Stimulated activated CD4-positive, alpha-beta T cell treated with anti-CD3 and anti-CD28 coated beads, Interleukin-4, amount 100 ng/mL, for 24 hours (primary cell): ENCODE measurements around the gene TEX264.
A peak's percentile ranks its signal among the peaks of the same experiment; 100 is the strongest.

Experiments used
- DNase-seq: peaks from one replicate; pipeline ENCODE4 v3.0.0-alpha.2; 2020

TEX264 gene

DNA sequence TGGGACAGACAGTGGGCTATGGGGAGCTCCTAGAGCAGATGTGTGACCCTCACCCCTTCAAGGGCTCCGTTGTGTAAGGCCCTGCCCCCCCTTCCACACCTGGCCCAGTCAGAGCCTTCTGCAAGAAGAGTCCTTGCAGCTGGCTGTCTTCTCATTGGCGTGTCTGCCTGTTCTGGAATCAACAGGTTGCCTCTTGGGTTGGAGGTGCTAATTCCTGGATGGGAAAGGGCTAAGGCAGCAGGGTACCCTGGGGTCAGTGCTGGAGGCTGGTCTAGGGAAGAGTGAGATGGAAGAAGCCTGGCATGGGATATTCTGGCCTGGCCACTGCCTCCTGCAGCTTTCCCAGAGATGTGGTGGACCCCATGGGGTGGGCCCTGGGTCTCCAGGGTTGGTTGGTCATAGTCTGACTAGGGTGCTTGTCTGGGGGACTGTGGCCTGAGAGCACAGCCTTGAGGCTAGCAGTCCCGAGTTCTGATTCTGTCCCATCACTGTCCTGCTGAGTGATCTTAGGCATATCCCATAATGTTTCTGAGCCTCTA, 5.1 kb downstream of the TEX264 start:
- no peak for DNase-seq

- DNase-seq, result no peak
Observed at GRCh38 chr3:51677358-51677757, 6.3 kb downstream of the TEX264 start.

- DNase-seq, result no peak
Observed at GRCh38 chr3:51678186-51678585, 7.1 kb downstream of the TEX264 start.

DNA sequence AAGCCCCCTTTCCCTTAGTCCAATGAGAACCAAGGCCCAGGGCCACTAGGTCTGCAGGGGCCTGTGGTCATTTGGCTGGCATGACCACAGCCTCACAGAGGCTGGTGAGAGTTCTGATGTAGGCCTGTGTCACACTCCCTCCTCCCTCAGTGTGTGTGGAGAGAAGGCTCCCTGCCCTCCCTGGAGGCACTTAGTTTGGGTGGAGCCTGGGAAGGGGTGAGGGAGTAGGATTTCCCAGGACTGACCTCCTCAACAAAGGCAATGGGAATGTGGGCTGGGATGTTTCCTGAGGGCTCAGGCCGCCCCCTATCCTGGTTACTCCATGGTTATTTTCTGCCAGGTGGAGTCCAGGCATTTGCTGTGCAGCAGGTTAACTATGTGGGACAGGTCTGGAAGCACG, 7.6 kb downstream of the TEX264 start:
- DNase-seq, result no peak

GRCh38 chr3:51679318-51679717, 8.3 kb downstream of the TEX264 start:
- DNase-seq, result no peak

GRCh38 chr3:51679777-51680176, 8.7 kb downstream of the TEX264 start:
- DNase-seq, result no peak

GRCh38 chr3:51680196-51680595, 9.1 kb downstream of the TEX264 start:
- no peak for DNase-seq

DNA sequence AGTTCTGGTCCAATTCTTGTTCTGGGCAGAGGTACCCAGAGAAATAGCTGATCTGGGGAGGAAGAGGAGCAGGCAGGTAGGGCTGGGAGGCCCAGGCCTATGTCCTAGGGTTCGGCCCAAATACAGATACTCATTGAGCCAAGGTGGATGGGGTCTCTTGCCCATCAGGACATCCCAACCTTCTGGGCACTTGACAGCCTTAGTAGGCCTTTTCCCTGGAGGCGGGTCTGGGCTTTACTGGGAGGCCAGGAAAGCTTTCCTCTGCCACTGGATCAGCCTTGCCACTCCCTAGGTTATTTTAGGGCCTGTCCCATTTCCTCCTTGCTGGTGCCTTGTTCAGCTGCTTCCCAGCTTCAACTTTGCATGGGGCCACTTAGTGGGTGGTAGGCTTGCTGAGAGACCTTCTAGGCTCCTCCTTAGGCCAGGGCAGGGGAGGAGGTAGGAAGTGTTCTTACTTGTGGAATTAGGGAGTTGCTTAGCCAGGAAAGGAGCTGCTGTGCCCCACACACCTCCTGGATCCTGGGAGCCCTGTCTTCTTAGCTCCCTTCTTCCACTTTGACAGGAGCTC, 9.7 kb downstream of the TEX264 start:
- no peak for DNase-seq

GRCh38 chr3:51681453-51681852, 10.4 kb downstream of the TEX264 start:
- peak; percentile 32 for DNase-seq

DNA sequence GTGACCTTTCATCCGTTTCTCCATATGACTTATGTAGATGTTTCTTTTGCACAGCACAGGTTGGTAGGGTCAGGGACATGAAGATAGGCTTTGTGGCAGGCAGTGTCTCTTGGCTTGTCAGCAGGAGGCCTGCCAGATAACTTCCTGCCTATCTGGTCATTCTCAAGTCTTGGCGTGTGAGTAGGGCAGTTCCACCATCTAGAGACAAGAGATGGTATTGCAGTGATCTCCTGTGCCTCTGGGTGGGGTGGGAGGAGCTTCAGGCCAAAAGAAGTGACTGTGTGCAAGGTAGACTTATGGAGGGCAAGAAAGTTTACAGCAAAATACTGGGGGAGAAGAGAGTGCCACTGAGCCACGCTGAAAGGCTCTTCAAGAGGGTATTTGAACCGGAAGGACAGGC, 11.0 kb downstream of the TEX264 start:
- DNase-seq, result peak; percentile 79

DNA sequence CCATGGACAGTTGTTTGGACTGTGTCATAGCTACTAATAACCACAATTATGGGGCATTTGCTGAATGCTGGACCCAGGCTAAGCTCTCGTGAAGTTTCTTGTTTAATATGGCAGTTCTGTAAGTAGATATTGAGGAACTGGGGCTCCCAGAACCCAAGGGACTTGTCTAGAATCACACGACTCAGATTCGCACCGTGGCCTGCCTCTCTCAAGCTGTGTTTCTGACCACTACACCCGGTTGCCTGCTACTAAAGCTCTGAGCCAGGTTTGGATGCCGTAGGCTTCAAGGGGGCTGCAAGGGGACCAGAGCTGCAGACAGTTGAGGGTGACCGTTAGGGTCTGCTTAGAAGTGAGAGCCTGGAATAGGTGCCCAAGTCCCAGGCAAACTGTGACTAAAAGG, 11.5 kb downstream of the TEX264 start:
- no peak for DNase-seq

DNA sequence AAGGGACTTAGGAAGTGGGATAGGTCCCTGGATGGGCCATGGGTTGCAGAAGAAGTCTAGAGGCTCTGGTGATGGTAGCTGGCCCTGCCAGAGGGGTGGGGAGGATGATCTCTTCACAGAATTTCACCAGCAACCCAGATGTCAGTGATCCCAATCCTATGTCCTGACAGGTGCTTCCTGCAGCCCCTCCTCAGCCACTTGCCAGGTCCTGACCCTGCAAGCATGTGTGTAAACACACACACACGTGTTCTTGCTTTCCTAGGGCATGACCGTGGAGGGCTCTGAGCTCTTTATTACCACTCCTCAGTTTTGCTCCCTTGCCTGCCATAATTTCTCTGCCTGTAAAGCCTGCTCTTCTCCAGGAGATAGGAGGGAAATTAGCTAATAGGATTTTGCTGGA, 12.5 kb downstream of the TEX264 start:
- no peak for DNase-seq

DNA sequence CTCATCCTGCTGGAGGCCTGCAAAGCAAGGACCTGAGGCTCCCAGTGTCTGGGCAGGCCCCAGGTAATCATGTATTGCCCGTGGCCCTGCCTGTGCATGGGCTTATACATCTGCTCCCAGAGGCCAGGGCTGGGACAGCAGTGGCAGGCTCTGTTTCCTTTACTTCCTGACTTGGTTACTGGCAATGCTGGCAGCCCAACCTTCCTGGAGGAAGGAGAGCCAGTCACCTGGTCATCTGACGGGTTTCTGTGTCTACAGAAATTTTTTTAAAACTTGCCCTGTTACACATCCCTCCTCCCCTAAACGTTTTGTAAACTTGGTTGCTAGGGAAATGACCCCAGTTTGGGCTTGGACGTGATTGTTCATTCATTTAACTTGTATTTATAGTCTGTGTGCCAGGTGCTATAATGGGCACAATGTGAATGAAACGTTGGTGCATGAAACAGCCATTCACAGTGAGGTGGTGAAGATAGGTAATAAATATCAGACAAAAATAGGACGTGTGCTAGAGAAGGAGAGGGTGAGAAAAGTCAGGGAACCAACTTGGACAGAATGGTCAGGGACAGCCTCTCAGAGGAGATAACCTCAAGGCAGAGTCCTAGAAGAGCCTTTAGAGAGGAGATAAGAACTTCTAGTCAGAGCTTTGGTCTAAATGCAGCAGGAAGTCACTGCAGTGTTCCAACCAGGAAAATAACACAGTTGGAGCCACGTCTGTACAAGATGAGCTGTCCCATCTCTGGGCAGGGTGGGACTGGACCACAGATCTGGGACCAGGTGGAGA, 14.1 kb downstream of the TEX264 start:
- DNase-seq, result no peak

- DNase-seq, result no peak
Observed at GRCh38 chr3:51686056-51686455, 15.0 kb downstream of the TEX264 start.

DNA sequence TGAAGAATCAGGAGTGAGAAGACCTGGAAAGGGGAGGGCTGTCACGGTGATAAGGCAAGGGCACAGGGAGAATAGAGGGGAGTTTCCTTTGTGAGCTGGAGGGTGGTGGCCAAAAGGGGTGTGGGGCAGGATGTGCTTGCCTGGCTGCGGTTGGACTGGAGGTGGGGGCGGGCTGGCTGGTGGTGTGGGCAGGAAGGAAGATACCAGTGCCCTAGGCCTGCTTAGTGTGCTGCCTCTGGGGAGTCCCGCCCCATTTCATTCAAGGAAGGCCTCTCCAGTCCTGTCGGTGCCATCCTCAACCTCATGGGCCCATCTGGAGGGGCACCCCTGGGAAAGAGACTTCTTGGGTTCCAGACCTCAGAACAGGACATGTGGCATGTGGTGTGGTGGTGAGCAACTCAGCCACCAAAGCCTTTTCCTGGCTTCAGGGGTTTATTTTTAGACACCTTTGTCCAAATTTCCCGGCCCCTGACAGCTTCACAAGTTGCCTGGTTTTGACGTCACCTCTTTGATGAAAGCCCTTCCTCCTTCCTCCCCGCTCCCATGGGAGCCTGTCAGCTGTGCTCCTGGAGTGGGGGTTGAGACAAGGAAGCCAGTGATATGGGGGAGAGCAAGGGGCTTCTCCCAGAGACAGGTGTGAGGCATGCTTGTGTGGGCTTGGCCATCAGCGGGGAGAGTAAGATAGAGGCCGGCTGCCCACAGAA, 15.6 kb downstream of the TEX264 start:
- DNase-seq, result peak; percentile 77

DNA sequence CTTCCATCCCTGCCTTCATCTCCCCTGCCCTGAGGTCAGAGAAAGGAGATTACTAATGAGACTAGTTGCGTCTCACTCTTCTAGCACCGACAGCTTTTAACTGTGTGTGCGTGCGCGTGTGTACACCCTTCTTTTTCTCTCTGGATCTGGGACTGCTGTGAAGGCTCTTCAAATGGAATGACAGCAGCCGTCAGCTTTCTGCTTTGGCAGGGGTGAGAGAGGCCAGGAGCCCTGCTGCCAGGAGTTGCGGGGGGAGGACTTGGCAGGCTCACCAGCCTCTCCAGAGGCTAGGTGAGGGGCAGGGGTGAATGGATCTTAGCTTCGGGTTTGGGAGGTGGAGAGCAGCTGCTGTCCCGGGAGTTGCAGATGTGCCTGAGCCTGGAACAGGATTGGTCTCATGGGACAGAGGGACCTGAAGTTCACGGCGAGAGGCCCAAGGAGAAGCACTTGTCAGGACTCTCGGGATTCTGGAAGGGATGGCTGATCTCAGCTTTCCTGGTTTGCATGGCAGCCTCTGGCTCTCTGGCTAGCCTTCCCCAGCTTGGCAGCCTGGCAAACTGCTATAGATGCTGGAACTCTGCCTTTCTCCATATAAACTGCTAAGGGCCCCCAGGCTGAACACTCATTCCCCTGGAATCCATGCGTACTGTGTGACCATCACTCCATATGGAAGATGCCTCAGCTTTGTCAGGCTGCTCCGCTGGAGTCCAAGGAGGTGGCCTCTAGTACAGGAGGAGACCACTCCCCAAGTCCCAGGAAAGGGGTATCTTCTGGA, 16.6 kb downstream of the TEX264 start:
- no peak for DNase-seq

DNA sequence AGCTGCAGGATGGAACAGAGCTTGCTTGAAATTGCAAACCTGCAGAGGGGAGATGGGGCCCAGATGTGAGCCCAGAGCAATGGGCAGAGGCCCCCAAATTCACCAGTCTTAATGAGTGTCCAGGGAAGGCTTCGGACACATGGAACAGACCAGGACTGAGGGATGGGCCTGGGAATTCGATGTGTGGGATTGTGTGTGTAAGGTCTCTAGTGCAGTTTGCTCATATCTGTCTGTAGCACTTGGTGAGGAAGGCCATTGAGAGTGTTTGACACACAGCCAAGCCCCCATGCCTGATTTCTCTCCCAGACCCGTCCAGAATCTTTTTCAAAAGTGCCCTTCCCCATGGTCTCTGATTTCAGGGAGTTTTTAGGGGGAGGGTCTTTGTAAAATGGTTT, 17.2 kb downstream of the TEX264 start:
- DNase-seq, result no peak

DNA sequence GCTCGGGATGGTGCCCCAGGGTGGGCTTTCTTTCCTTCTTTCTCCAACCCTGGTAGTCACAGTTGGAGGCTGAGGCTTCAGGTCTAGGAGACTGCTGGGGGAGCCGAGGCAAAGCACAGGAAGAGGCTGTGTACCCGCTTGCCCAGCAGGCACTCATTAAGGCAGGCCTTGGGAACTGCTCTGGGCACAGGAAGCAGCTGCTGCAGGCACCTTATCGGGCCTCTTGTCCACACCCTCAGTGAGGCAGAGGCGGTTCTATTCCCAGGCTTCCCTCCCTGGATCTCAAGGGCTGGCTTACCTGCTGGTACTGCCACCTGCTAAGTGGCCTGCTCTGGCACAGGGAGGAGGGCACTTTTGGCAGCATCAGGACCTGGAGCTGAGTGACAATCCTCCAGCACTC, 20.0 kb downstream of the TEX264 start:
- DNase-seq, result no peak

GRCh38 chr3:51691949-51692348, 20.9 kb downstream of the TEX264 start:
- DNase-seq, result no peak

GRCh38 chr3:51692980-51693395, 21.9 kb downstream of the TEX264 start:
- DNase-seq, result no peak

- no peak for DNase-seq
Observed at GRCh38 chr3:51696954-51697353, 25.9 kb downstream of the TEX264 start.

GRCh38 chr3:51698209-51698608, 27.2 kb downstream of the TEX264 start:
- no peak for DNase-seq

DNA sequence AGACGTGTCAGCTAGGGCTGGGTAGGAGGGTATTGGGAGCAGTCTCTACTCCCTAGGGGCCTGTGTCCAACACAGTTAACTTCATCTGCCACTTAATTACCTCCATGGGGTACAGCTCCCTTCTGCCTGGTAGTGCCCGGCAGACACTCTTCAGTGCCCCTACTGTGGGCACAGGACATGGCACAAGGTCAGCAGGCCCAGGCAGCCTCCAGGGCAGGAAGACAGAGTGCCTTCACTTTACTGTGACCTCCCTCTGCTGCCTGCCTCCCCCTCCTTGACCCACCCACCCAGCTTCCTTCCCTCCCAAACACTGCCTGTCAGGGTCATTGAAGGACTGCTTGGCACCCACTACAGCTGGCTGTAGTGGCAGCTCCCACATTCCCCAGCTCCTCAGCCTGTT, 29.4 kb downstream of the TEX264 start:
- no peak for DNase-seq
